SJSA1 (cell line): ENCODE data around the gene SCYGR2. TPM values are rescaled to one million over a fixed set of nuclear protein-coding genes. Genes with fewer than 3 reads are reported as not detected.

ENCODE experiments used
- DNase-seq, 2 experiments: peaks; one replicate each; pipeline ENCODE4 v3.0.0-alpha.2; 2015 to 2020; ENCODE audit warnings: low spot score in 2 of 2, low read depth in 1 of 2
- H3K27ac ChIP-seq: fragments of 250-450 bp; sonication (Bioruptor Pico); 2 replicates; pipeline ENCODE4 v1.5.1; 2020; ENCODE audit warnings: mild to moderate bottlenecking, moderate library complexity
- H3K27me3 ChIP-seq: fragments of 250-450 bp; sonication (Bioruptor Pico); replicated peaks from 2 replicates; pipeline ENCODE4 v1.5.1; 2020; ENCODE audit warnings: mild to moderate bottlenecking, moderate library complexity
- H3K36me3 ChIP-seq: fragments of 250-450 bp; sonication (Bioruptor Pico); 2 replicates; pipeline ENCODE4 v1.5.1; 2020; ENCODE audit warnings: mild to moderate bottlenecking
- H3K4me1 ChIP-seq: fragments of 250-450 bp; sonication (Bioruptor Pico); replicated peaks from 2 replicates; pipeline ENCODE4 v1.6.1; 2021; ENCODE audit warnings: mild to moderate bottlenecking
- H3K4me3 ChIP-seq: fragments of 250-450 bp; sonication (Bioruptor Pico); 2 replicates; pipeline ENCODE4 v1.5.1; 2020; ENCODE audit warnings: mild to moderate bottlenecking
- H3K9me3 ChIP-seq: fragments of 250-450 bp; sonication (Bioruptor Pico); replicated peaks from 2 replicates; pipeline ENCODE4 v1.5.1; 2020; ENCODE audit warnings: mild to moderate bottlenecking
- total RNA-seq: library from RNA; depleted of rRNA; stranded (reverse); fragments of >200 nt; shearing (Covaris generic); gene quantifications from 2 replicates; pipeline ENCODE4 v1.2.3, GENCODE V29; 2014

The SCYGR2 gene
- total RNA-seq, 1 experiment from 2014 or later: not detected

DNA sequence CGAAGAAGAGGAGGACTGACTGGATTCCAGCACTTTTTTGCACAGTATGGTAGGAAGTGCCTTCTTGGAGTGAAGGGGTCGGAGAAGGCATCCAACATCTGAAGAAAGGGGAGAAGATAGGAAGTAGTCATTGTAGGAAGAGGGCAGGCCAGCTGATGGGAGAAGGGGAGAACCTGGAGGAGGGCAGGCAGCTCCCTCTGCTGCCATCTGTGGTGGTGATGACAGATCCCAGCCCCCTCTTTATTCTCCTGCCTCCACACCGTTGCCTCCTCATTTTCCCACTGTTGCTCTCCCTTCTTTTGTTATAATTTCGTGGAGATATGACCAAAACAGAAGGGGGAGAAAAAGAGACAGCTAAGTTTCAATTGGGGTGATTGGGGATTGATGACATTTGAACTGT lies 2.9 kb upstream of the SCYGR2 start:
- Histone ChIP-seq H3K27ac (no peak overlapping the region), H3K4me3 (no peak overlapping the region), H3K36me3 (no peaks in the 10 kb centered on the region), H3K9me3 (no peaks in the 10 kb centered on the region), H3K4me1 (no peaks in the 10 kb centered on the region), H3K27me3 (peaks cover 6% of the 10 kb centered on the region; the same call in 1 of the 2 replicates)
- DNase-seq: no peak

DNA sequence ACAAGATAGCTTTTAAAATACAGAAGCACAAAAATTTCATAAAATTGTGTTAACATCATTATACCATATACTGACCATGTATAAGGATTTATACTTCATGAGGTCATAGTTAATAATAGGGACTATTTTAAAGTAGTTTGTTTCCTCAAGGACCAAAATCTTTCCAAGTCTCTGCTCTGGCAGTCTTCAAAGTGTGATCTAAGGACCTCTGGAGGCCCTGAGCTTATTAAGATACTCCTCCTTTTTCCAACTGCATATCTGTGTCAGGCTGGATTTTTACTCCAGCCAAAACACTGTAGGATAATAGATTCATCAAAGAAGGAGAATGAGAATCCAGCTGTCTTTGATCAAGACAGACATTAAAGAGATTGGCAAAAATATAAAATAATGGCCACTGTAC lies 1.7 kb upstream of the SCYGR2 start:
- H3K4me1 ChIP-seq: no peaks in the 10 kb centered on the region
- H3K9me3 ChIP-seq: no peaks in the 10 kb centered on the region
- H3K27me3 ChIP-seq: peaks cover 3% of the 10 kb centered on the region; the same call in 1 of the 2 replicates
- no peak overlapping the region for H3K27ac ChIP-seq
- H3K36me3 ChIP-seq: no peaks in the 10 kb centered on the region
- no peak for DNase-seq
- no peak overlapping the region for H3K4me3 ChIP-seq

DNA sequence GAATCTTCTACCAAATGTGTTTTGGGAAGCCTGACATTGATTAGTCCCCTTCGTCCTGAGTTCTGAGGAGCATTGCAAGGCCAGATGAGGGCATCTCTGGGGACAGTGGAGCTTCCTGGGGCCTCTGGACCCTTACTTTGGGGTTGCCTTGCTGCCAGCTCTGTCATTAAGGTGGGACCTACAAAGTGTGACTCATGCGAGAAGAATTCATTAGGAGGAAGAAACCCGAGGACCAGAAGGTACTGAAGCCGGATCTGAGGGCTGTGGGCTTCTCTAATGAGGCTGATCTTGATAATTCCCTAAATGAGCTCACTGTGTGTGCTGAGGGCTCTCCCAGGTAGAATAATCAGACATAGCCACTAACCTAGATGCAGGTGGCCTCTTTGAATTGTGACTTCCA lies 695 bp upstream of the SCYGR2 start:
- Histone ChIP-seq H3K4me1 (no peaks in the 10 kb centered on the region), H3K27ac (no peak overlapping the region), H3K27me3 (no peaks in the 10 kb centered on the region; the same call in none of the 2 replicates), H3K9me3 (no peaks in the 10 kb centered on the region), H3K4me3 (no peak overlapping the region), H3K36me3 (no peaks in the 10 kb centered on the region)
- DNase-seq: no peak

DNA sequence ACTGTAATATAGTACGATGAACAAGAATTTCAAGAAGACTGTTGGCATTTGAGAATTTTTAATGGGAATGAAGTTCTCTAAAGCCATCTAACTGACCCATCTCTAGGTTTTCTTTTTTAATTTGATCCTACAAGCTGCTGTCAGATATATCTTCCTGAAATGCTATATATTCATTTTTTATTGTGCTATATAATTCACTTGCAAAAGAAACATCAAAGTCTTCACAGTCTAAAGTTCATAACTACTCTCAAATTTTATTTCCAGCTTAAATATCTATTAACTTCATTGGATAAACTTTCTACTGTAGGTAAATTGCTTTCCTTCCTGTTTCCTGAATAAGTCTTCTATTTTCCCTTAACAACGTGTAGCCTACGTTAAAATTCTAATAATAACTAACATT lies 3.7 kb downstream of the SCYGR2 start:
- H3K4me1 ChIP-seq: no peaks in the 10 kb centered on the region
- no peak overlapping the region for H3K4me3 ChIP-seq
- DNase-seq: no peak
- no peaks in the 10 kb centered on the region; the same call in none of the 2 replicates for H3K27me3 ChIP-seq
- H3K36me3 ChIP-seq: no peaks in the 10 kb centered on the region
- H3K9me3 ChIP-seq: no peaks in the 10 kb centered on the region
- H3K27ac ChIP-seq: no peak overlapping the region

DNA sequence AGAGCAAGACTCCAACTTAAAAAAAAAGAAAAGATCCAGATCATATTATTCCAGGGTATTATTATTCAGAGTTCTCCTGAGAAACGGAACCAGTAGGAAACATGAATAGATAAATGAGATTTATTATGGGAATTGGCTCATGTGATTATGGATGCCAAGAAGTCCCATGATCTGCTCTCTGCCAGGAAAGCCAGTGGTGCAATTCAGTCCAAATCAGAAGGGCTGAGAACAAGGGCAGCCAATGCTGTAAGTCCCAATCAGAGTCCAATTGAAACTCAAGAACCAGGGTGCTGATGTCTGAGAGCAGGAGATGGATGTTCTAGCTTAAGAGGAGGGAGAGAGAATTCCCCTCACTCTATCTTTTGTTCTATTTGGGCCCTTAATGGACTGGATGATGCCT lies 7.8 kb downstream of the SCYGR2 start:
- no peak for DNase-seq
- H3K27ac ChIP-seq: no peak overlapping the region
- no peaks in the 10 kb centered on the region for H3K36me3 ChIP-seq

DNA sequence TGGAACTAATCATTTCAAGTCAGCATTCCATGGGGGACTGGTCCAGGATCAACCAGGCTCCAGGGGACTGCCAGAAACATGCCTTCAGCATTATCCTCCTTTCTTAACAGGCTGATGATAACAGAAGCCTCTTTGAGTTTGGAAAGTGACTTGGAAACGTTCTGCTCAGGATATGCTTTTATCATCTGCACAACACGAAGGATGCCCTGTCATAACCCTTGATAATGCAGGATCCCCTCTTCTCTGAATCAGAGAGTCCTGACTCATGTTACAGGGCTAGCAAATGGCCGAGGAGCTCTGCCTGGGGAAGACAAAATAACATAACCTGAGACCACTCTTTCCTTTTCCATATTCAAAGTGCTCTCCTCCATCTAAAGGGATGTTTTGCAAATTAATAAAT lies 9.2 kb downstream of the SCYGR2 start:
- Histone ChIP-seq H3K4me3 (no peak overlapping the region), H3K27ac (no peak overlapping the region), H3K4me1 (no peaks in the 10 kb centered on the region), H3K27me3 (no peaks in the 10 kb centered on the region), H3K9me3 (no peaks in the 10 kb centered on the region), H3K36me3 (no peaks in the 10 kb centered on the region)
- DNase-seq: no peak

More for the DNA sequence above, 7.8 kb downstream of the SCYGR2 start:
- H3K4me3 ChIP-seq: no peak overlapping the region
- no peaks in the 10 kb centered on the region for H3K4me1 ChIP-seq
- no peaks in the 10 kb centered on the region; the same call in 1 of the 2 replicates for H3K27me3 ChIP-seq
- H3K9me3 ChIP-seq: no peaks in the 10 kb centered on the region

DNA sequence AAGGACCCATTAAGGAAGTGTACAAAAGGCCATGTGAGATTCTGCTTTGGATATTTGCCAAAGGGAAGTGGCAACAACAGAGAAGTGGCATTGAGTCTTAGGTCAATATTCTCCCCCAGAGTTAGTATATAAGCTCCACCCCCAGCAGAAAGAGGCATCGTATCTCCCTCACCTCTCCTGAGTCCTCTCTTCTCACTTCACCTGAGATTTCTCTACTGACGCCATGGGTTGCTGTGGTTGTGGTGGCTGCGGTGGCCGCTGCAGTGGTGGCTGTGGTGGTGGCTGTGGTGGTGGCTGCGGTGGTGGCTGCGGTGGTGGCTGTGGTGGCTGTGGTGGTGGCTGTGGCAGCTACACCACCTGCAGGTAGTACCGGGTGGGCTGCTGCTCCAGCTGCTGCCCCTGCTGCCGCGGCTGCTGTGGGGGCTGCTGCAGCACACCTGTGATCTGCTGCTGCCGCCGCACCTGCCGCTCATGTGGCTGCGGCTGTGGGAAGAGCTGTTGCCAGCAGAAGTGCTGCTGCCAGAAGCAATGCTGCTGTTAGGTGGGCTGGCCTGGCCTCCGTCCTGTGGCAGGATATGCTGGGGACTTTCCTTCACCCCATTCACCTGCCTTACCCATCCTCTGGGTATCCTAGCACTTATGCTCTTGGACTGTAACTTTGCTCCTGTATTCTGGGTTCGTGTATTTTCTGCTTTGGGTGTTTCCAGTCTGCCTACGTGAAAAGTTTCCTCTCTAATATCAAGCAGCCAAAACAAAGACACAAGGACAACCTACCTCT lies 10.1 kb downstream of the SCYGR2 start:
- Histone ChIP-seq H3K27ac (no peak overlapping the region), H3K9me3 (no peaks in the 10 kb centered on the region), H3K27me3 (no peaks in the 10 kb centered on the region), H3K4me3 (no peak overlapping the region), H3K36me3 (no peaks in the 10 kb centered on the region), H3K4me1 (no peaks in the 10 kb centered on the region)
- no peak for DNase-seq

DNA sequence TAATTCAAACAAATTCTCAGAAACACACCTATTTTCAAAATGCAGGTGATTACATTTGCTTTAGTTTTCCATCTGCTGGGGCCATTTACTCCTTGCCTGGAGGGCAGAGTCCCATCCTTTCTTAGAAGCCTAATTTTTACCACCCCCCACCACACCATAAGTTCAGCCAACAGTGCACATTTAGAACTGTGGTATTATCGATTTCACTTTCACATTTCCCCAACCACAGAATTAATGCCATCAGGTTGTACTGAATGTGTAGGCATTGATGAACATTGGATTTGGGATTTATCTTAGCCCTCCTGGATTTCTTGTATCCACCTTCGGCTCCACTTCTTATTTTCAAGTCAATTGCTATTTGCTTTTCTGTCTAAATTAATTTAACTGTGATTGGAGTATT lies 11.4 kb downstream of the SCYGR2 start:
- Histone ChIP-seq H3K27me3 (no peaks in the 10 kb centered on the region), H3K27ac (no peak overlapping the region), H3K4me3 (no peak overlapping the region), H3K9me3 (no peaks in the 10 kb centered on the region), H3K36me3 (no peaks in the 10 kb centered on the region), H3K4me1 (no peaks in the 10 kb centered on the region)
- DNase-seq: no peak

DNA sequence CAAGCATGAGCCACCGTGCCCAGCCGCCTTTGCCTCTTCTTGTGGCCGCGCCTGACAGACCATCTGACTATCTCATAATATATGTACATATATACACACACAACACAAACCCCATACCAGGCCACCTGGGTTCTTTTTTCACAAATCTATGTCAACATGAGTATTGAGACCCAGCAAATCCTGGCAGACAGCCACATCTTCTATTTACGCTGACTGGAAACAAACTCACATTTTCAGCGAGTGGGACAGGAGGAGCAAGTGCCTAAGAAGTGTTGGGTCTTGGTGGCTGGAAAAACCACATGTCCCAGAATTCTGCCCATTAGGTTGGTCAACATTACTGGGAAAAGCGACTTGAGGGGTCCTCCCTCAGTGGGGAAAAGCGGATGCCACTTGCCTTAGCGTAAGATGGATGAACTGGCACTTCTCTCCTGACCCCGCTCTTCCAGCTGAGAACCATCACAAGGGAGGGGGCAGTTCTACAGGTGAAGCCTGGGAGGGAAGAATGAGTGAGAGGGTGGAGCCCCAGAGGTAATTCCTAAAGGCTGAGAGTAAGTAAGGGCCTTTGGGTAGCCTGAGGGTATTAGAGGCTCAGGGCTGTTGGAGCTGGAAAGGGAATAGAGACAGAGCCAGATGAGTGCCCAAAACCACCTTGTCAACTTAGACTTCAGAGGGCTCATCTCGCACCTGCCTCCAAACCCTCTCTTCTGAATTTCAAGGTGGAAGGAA lies 14.0 kb downstream of the SCYGR2 start:
- no peaks in the 10 kb centered on the region for H3K27me3 ChIP-seq
- DNase-seq: no peak
- no peaks in the 10 kb centered on the region for H3K36me3 ChIP-seq
- no peak overlapping the region for H3K4me3 ChIP-seq
- H3K27ac ChIP-seq: no peak overlapping the region
- H3K9me3 ChIP-seq: no peaks in the 10 kb centered on the region
- H3K4me1 ChIP-seq: no peaks in the 10 kb centered on the region

DNA sequence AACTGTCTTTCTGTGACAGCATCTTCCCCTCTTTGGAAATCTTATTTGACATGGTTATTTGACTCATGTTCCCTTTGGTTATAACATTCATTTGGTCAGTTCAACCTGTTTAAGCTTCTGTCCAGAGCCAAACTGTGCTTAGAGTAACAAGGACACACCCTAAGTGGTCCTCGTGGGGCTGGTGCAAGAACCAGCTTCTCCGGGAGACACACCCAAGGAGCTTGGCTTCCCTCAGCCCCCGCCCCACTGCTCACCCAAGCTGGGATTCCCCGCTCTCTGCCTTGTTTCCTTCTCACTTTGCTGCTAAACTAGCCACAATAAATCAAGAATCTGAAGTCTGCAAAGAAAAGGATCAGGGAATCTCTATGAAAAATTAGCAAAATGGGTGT lies 14.6 kb downstream of the SCYGR2 start:
- Histone ChIP-seq H3K36me3 (no peaks in the 10 kb centered on the region), H3K9me3 (no peaks in the 10 kb centered on the region), H3K27ac (no peak overlapping the region), H3K4me1 (no peaks in the 10 kb centered on the region), H3K27me3 (no peaks in the 10 kb centered on the region), H3K4me3 (no peak overlapping the region)
- no peak for DNase-seq

DNA sequence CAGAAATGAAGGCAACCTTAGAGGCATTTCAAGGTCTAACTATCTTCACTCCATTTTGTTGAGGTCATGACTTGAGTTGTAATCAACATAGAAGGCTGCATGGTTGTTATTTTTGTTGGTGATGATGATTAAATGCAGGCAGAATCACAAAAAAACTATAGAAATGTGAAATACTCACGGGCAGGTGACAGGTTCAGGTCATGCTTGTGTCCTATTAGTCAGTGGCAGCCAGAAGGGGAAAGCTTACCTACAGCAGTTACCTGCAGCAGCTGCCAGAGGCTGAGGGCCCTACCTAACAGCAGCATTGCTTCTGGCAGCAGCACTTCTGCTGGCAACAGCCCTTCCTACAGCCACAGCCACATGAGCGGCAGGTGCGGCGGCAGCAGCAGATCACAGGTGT lies 15.6 kb downstream of the SCYGR2 start:
- no peak for DNase-seq
- Histone ChIP-seq H3K27ac (no peak overlapping the region), H3K4me3 (no peak overlapping the region), H3K9me3 (no peaks in the 10 kb centered on the region), H3K27me3 (no peaks in the 10 kb centered on the region), H3K4me1 (no peaks in the 10 kb centered on the region), H3K36me3 (no peaks in the 10 kb centered on the region)

DNA sequence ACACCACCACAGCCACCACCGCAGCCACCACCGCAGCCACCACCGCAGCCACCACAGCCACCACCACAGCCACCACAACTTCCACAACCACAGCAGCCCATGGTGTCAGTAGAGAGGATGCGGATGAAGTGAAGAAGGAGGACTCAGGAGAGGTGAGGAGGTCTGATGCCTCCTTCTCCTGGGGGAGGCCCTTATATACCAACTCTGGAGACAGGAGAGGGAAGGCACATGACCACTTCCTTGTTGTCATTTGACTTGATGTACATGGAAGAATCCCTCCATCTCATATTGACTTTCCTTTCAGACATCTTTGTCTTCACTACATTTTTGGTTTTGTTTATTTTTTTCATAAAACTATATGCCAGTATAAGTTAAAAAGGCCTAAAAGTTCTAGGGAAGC lies 16.0 kb downstream of the SCYGR2 start, which contains the start of gene SCYGR3:
SCYGR3 (minus strand) TSS at position 101 of the 400 bp plus-strand sequence; CDS start at position 101, 0 bp downstream.
- no peak for DNase-seq
- H3K27me3 ChIP-seq: no peaks in the 10 kb centered on the region
- H3K36me3 ChIP-seq: no peaks in the 10 kb centered on the region
- H3K27ac ChIP-seq: no peak within 1 kb of the TSS
- H3K4me3 ChIP-seq: no peak within 1 kb of the TSS
- H3K4me1 ChIP-seq: no peaks in the 10 kb centered on the region
- no peaks in the 10 kb centered on the region for H3K9me3 ChIP-seq

DNA sequence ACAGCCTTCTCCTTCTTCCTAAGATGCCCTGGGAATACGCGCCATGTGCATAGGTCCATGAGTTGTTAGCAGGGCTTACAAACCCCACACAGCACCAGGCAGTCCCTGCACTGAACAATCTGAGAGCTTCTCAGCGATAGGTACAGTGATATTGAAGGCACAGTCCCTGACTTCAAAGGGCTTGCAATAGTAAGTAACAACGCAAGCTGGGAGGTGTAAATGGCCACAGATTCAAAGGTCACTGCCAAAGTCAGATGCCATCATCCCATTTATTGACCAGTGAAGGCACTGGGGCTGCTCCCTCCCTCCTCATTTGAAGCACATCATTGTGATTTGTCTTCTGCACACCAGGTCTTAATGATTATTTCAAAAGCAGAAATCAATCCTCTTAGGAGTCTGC lies 16.5 kb downstream of the SCYGR2 start:
- Histone ChIP-seq H3K36me3 (no peaks in the 10 kb centered on the region), H3K4me3 (no peak overlapping the region), H3K9me3 (no peaks in the 10 kb centered on the region), H3K27ac (no peak overlapping the region), H3K4me1 (no peaks in the 10 kb centered on the region), H3K27me3 (no peaks in the 10 kb centered on the region)
- DNase-seq: no peak

DNA sequence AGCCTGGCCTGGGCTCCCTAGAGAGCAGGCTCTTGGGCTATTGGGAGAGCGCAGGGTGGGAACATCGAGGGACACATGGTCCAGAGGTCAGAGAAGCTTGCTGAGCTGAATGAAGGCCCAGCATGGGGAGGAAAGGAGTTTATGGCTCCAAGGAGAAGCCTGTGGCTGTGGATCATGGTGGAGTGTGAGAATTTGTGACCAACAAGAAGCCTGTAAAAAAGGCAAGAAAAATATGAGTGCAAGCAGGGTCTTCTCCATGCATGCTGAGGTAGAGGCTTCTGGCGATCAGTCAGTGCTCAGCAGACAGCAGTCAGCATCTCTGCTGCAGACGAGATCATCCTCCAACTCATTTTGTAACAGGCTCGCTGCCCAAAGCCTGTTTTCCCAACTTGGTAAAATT lies 17.2 kb downstream of the SCYGR2 start:
- no peaks in the 10 kb centered on the region for H3K27me3 ChIP-seq
- DNase-seq: no peak

More for the DNA sequence above, 17.2 kb downstream of the SCYGR2 start:
- Histone ChIP-seq H3K4me1 (no peaks in the 10 kb centered on the region), H3K9me3 (no peaks in the 10 kb centered on the region), H3K36me3 (no peaks in the 10 kb centered on the region), H3K4me3 (no peak overlapping the region), H3K27ac (no peak overlapping the region)
